Left renal cortex interstitium (tissue), 4 donors: Measurements from ENCODE around the gene GALNT17. TPM values are rescaled to one million over a fixed set of nuclear protein-coding genes. Genes with fewer than 3 reads are reported as not detected.

ENCODE experiments used
- DNase-seq, 4 donors: peaks; one replicate each; pipeline ENCODE4 v3.0.0-alpha.2; 2013; ENCODE audit warnings: low read depth in 4 of 4, low spot score in 2 of 4, missing footprints in 1 of 4
- polyA plus RNA-seq, 4 donors: library from polyadenylated mRNA; unstranded; fragments of 120-200 nt; gene quantifications; one replicate each; pipeline ENCODE4 v1.2.1, GENCODE V29; 2013; ENCODE audit not compliant: insufficient read length in 4 of 4

Gene GALNT17
- 1 to 10 TPM; 3.1 to 4.8 (median 4.2) TPM for polyA plus RNA-seq

DNA sequence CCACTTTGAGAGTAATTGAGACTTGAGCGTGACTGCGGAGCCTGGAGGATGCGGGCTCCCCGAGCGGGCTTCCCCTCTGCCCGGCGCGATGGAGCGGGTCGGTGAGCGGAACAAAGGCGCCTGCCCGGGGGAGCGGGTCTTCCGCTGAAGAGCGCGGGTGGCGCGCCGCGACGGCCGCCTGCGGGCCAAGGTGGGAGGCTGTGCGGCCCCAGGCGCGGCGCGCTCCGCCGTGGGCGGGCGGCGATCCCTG is at the start of gene GALNT17:
GALNT17 (plus strand) TSS at position 18 of the 250 bp plus-strand sequence.
- DNase-seq = no peak

DNA sequence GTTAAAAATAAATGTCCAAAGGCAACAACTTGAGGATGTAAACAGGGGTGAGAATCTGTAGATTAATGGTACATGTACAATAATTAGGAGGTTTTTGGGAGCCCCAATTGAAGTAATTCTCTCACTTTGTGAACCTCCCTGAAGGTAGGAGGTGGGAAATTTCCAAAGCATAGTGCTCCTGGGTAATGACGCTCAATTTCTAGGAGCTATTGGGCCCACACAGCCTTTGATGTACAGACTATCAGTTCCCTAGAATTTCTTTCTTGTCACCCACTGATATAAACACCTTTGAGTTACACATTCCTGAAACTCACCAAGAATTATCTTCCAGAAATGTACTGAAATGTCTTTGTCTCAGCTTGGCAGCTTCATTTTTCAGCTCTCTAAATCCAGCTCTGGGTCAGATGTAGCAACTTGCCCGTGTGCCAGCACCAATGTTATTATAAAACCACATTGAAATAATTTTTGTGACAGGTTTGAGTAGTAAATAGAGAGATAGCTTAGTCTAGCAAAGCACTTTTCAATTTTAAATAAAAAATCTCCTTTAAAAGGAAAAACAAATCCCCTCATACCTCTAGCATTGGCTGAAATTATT is 36.6 kb upstream of the GALNT17 start:
- DNase-seq = no peak

DNA sequence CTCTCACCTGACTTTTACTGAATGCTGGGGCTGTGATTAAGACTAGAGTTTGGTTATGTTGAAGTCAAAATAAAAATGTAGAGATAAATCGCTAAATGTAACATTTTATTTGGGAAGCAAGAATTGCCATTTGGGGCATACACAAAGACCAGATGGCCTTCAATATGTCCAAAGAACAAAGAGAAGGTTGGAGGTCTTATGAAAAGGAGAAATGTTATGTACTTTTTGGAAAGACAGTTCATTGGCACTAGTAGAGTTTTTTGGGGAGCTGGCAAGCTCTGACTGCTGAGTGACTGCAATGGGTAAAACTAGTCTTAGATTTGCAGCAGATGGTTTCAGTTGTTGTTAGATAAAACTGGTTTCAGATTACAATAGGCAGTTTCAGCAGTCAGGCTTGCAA is 35.6 kb upstream of the GALNT17 start:
- no peak for DNase-seq

DNA sequence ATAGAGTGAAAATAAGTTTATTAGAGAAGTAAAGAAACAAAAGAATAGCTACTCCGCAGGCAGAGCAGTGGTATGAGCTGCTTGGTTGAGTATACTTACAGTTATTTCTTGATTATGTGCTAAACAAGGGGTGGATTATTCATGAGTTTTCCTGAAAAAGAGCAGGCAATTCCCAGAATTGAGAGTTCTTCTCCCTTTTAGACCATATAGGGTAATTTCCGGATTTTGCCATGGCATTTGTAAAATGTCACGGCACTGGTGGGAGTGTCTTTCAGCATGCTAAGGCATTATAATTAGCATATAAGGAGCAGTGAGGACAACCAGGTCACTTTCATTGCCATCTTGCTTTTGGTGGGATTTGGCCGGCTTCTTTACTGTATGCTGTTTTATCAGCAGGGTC is 25.7 kb upstream of the GALNT17 start:
- DNase-seq = no peak

DNA sequence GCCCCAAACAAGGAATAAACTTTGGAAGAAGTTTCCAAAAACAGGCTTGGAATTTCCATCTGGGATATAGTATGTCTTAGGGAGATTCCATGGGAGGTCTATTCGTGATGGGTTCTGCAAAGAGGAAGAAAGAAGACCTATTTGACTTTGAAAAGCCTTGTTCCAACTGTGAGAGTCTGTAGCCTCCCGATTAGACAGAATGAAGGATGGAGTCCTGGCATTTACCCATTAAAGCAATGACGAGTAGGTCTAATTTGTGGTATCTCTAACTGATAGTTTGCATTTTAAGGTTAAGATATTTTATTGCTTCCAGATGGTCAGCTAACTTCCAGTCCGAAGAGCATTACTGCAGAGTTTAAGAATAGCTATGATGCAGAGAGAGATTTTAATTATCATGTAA is 19.5 kb upstream of the GALNT17 start:
- DNase-seq = peak in 1 of 4 donors; percentile 8

DNA sequence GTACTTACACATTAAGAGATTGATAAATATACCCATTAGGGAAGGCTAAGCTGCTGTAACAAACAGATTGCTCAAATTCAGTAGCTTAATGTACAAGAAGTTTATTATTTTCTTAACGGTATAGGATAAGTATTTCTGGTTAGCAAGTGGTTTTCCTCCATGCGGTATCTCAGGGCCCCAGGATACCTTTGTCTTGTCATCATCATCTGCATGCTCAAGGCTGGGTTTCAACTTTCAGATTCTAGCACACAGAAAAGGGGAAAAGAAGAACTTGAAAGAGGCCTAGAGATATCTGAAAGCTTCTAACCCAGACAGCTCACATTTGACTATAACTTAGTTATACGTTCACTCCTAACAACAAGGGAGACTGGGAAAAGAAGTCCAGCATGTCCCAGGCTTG is 11.8 kb upstream of the GALNT17 start:
- DNase-seq = no peak

DNA sequence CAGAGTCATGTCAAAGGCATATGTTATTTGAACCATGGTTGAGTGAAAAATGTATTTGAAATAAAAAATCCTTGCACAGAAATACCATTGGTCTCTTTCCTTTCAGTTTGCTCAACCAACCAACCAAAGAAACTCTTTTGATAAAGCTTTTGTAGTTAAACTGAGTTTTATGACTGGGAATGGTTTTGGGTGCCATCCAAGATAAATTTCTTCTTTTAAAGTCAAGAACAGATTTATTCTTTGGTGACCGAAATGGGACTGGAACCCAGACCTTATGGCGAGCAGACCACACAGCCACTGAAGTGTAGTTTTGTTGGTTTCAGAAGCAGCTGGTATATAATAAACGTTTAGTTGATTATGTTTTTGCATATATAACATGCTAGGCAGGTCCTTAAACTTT is 2.8 kb upstream of the GALNT17 start:
- no peak for DNase-seq

DNA sequence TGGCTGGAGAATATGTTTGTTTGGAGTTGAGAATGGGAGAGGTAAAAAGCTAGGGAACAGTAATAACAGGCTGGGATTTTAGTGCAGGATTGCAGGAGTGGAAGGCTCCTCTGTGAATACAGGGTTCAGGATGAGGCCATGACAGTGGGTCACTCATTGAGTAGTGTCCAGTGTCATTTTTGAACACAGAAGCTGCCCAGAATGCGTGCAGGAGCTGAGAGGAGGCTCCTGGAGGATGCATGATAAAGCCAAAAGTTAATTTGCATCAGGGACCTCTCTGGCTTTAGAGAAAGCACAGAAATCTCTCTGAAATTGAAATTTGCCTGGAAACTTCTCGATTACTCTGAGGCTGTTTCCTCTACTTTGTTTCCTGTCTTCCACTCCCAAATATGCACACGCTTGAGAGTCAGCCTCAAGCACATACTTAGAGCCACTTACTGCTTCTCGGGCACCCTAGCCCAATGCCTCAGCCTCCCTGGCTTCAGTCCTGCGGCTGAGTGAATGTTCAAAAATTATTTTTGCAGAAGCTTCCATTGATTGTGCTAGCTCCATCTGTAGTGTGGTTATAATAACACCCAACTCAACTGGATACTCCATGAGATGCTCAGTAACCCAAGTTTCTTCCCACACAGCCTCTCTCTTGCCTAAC is 1.8 kb upstream of the GALNT17 start:
- DNase-seq = no peak

DNA sequence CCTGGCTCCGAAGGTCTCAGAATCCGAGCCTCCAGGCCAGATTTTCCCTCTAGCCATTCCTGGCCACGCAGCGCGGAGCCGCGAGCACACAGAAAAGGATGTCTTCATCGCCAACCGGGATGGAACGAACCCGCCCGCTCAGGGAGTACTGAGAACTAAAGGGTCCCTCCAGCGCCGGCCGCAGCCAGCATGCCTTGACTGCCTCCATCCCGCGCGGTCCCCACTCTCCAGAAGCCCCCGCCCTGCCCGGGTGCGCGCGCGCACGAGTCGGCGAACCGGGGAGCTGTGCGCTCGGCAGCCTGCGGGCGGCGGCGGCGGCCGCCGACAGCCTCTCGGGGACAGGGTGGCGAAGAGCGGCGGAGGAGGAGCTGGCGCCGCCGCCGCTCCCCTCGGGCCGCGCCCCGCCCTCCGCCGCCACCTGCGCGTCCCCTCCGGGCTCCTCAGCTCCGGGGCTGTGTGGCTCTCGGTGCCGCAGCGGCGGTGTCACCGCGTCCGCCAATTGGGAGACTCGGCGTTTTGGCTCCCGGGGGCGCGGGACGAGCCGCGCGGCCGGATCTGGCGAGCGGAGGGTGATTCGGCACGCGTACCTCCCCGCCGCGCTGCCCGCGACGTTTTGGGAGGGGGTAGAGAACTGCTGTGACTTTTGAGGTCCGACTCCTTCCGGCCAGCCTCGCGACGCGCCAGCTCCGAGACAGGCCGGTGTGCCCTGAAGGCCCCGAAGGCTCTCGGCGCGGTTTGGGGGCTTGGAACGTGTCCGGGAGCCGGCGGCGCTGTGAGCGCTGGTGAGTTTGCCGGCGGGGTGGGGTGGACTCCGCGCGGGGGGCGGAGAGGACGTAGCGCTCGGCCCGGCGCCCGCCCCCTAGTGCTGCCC is 453 bp upstream of the GALNT17 start:
- no peak for DNase-seq

DNA sequence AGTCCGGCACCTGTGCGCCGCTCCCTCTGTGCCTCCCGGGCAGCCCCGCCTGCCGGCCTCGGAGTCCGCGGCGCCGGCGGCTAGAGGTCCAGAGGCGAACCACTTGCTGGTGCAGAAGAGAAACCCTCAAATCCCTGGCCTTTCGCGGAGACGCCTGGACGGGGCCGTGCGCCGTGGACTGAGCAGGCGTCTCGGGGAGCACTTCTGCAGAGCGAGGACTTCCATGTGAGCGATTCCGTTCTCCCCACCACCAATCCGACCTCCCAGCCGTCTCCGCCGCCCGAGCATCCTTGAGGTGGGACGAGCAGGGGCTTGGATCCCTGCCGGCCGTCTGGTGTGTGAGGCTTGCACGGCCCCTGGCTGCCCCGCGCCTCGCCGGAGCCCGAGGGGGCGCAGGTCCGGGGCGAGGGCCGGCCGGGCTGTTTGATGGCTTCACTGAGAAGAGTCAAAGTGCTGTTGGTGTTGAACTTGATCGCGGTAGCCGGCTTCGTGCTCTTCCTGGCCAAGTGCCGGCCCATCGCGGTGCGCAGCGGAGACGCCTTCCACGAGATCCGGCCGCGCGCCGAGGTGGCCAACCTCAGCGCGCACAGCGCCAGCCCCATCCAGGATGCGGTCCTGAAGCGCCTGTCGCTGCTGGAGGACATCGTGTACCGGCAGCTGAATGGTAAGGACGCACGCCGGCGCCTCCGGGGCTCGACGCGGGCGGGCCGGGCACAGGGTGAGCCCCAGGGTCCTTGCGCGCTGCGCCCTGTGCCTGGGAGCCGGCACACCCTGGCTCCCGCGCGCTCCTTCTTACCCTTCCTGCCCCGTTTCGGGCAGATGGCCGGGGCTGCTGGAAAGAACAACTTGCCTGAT is 660 bp downstream of the GALNT17 start:
- no peak for DNase-seq

DNA sequence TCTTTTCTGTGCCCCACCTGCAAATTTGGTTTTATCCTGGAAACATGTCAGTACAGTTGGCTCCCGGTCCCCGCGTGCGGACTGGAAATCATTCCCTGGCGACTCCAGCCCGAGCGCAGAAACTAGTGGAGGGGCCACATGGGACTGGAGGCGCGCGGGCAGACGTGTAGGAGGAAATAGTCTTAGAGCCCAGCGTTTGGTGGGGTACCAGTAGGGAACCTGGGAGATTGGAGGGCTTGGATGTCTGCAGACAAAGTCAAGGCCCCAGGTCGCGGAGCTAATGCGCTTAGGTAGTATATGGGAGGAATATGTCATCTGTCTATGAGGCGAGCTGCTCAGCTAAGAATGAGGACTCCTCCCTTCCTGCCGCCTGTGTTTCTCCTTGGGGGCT is 1.3 kb downstream of the GALNT17 start:
- DNase-seq = no peak

DNA sequence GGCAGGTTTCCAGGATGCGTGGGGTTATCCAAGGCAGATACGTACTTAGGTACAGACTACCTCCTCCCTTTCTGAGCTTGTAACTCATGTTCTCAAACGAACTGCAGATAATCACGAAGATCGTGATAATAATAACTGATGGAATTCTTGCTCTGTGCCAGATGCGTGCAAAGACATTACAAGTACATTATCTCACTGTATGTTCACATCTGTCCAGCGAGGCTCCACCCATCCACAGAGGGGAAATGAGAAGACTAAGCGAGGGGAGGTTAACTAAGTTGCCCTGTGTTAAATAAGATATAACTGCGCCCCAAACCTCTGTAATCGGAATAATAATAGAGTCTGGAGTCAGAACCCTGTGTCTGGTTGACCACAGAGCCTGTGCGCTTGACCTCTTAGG is 1.9 kb downstream of the GALNT17 start:
- DNase-seq = no peak

DNA sequence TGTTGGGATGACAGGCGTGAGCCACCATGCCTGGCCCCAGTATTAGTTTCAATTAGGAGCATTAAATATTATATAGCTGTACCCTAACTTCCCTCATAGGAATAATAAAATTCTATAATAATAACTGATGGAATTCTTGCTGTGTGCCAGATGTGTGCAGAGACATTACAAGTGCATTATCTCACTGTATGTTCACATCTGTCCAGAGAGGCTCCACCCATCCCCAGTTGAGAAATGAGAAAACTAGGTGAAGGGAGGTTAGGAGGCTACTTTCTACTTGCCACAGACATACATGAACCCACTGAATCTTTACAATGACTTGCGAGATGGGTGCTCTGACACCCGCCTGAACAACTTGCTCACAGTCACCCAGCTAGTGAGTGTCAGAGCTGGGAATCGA is 3.2 kb downstream of the GALNT17 start:
- DNase-seq = no peak

DNA sequence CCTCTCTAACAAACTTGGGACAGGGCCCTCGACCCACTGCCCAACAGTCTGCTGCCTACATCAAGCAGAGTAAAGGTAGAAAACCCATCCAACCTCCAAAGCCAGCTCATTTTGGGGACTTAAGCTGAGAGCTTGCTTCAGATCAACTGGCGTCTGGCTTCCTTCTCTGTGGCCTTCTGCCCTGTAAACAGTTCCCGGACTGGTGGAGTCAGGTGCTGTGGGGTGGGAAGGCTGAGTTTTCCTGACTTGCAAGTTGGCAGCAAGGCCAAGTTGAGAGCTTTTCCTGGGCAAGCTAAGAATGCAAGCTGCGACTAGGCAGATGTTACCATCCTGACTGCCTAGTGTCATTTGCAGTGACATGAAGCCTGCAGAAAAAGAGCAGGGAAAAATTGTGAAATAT is 3.7 kb downstream of the GALNT17 start:
- DNase-seq = no peak

DNA sequence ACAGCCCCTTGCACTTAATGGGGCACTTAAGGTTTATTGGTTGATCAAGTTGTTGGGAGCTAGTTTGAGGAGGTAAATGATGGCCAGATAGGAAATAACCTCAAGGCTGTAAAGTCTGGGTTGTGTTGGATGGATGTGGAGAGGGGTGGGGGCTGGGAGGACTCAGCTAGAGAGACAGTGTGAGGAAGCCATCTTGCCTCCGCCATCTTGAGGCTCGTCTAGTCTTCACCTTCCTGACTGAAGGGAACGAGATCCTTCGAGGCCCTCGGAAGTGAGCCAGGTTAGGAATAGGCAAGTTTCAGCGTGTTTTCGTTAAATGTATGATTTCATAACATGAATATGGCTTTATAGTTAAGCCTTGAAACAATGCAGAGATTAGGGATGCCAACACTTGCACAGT is 5.5 kb downstream of the GALNT17 start:
- no peak for DNase-seq

DNA sequence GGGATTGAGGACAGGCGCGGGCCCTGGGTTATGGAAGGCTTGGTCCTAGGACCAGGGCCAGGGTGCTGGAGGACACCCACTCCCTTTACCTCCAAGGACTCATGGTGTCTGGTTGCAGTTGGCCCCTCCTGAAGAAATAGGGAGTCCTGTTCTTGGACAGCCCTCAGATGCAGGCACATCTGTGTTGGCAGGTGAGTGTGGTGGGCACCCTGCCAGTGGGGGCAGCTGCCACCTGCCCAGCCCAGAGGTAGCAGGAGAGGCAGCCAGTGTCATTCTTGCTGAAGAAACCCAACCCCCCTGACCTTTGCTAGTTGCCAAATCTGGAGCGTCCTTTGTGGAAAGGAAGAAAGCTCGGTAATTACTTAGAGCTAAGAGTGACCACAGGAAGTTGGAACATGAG is 8.3 kb downstream of the GALNT17 start:
- no peak for DNase-seq

DNA sequence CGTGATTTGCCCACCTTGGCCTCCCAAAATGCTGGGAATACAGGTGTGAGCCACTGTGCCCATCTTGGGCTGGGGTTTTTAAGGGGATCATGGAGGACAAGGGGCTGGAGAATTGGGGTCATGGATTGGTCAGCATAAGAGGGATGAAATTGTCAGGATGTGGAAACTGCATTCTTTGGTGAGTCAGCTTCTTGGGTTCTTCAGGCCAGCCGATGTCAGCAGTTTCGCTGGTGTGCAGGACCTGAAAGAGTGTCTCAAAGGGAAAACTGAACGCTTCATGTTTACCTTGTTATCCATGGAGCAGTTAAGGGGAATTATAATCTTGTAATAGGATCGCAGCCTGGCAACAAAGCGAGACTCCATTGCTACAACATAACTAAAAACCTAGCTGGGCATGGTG is 13.0 kb downstream of the GALNT17 start:
- no peak for DNase-seq

DNA sequence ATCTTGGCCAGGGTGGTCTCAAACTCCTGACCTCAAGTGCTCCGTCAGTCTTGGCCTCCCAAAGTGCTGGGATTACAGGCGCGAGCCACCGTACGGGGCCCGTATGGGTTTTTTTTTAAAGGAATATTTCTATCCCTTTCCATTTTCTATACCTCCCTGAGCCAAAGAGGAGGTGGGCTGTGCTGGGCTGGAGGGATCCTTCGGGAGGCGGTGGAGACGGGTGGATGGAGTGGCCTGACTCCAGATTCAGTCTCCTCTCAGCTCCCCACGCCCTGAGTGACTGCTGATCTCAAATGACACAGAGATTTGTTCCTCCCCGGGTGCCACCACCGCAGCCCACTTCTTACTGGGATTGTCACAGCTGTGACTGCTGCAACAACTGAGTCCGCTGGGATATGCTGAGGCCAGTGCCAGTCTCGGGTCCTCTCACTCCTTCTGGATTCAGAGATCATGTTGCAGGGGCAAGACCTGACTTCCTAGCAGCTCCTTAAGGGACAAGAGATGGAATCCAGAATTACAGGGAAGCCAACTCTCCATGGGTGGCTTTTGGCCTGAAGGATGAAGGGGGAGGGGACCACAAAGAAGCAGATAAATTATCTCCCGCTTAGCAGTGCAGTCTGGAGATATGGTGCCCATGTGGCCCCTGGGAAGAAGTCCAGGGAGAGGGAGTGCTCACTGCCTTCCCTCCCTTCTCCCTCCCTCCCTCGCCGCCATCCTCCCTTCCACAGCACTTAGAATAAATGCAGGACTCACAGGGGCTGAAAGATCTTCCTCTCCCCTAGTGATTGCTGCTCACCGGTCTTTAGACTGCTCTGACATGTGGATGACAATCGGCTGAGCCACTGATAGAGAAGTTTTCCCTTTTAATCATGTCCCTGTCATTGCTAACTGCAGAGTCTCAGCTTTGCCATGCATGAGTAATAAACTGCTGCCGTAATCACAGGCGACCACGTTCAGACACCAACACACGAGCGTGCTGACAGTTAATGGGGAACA is 14.3 kb downstream of the GALNT17 start:
- DNase-seq = no peak

DNA sequence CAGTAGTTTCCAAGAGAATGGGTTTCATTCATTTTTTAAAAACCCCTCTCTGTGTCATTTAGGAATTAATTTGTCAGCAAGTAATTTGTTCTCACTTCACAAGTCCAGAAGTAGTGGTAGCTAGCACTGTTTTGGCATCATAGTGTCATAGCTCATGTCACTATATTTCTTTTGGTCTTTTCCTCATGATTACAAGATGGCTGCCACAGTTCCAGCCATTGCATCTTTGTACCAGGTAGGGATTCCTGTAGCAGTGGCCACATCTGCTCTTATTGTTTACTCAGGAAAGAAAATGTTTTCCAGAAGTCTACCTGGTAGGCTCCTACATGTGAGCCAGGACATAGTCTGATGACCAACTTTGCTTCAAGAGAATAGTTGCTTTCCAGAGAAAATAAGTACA is 16.2 kb downstream of the GALNT17 start:
- DNase-seq = no peak

DNA sequence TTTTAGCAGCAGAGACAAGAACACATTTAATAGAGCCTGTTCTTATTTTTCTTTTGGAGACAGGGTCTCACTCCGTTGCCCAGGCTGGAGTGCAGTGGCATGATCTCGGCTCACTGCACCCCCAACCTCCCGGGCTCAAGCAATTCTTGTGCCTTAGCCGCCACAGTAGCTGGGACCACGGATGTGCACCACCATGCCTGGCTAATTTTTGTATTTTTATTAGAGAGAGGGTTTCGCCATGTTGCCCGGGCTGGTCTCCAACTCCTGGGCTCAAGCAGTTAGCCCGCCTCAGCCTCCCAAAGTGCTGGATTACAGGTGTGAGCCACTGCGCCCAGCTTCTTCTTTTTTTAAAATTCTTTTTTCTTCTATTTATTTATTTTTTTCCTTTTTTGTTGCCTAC is 23.3 kb downstream of the GALNT17 start:
- DNase-seq = no peak
